Loucy (cell line): ENCODE results near the gene CTDSPL.

Experiments
- H2AFZ ChIP-seq: fragments of 200-600 bp; sonication (generic); 2 replicates; pipeline ENCODE4 v1.6.0; 2016; ENCODE audit warnings: antibody characterized with exemption, mild to moderate bottlenecking, low read length, moderate library complexity
- H3F3A ChIP-seq: fragments of 200-600 bp; 2 replicates; pipeline ENCODE4 v1.6.0; 2016; ENCODE audit warnings: antibody characterized with exemption, low read depth, mild to moderate bottlenecking
- H3K27me3 ChIP-seq: fragments of 200-600 bp; sonication (generic); 2 replicates; pipeline ENCODE4 v1.6.1; 2014; ENCODE audit warnings: low read length, mild to moderate bottlenecking; ENCODE audit not compliant: insufficient read depth, poor library complexity, severe bottlenecking
- H3K36me3 ChIP-seq: fragments of 200-600 bp; sonication (generic); 2 replicates; pipeline ENCODE4 v1.6.1; 2016; ENCODE audit warnings: low read length; ENCODE audit not compliant: insufficient read depth
- H3K4me1 ChIP-seq: fragments of 200-600 bp; sonication (generic); 2 replicates; pipeline ENCODE4 v1.5.1; 2014; ENCODE audit warnings: low read length, mild to moderate bottlenecking; ENCODE audit not compliant: insufficient read depth, poor library complexity, severe bottlenecking
- H3K4me2 ChIP-seq: fragments of 200-600 bp; sonication (generic); 2 replicates; pipeline ENCODE4 v1.6.0; 2014; ENCODE audit warnings: antibody characterized with exemption, low read length, low read depth, mild to moderate bottlenecking; ENCODE audit not compliant: poor library complexity, severe bottlenecking
- H3K4me3 ChIP-seq: fragments of 200-600 bp; sonication (generic); 2 replicates; pipeline ENCODE4 v1.5.1; 2014; ENCODE audit warnings: low read length, mild to moderate bottlenecking, mixed read lengths; ENCODE audit not compliant: poor library complexity, severe bottlenecking
- H3K79me2 ChIP-seq: fragments of 200-600 bp; sonication (generic); 2 replicates; pipeline ENCODE4 v1.6.1; 2014; ENCODE audit warnings: low read length; ENCODE audit not compliant: insufficient read depth
- H3K9ac ChIP-seq: fragments of 200-600 bp; sonication (generic); 2 replicates; pipeline ENCODE4 v1.6.0; 2014; ENCODE audit warnings: mild to moderate bottlenecking, low read depth, low read length, moderate library complexity; ENCODE audit not compliant: poor library complexity, severe bottlenecking
- H3K9me2 ChIP-seq: fragments of 200-600 bp; sonication (generic); replicated peaks from 2 replicates; pipeline ENCODE4 v1.6.1; 2016; ENCODE audit warnings: low read depth, low read length, mixed read lengths
- H3K9me3 ChIP-seq: fragments of 200-600 bp; sonication (generic); 2 replicates; pipeline ENCODE4 v1.6.1; 2014; ENCODE audit warnings: mild to moderate bottlenecking, antibody characterized with exemption, low read length, low read depth; ENCODE audit not compliant: insufficient read depth
- H4K20me1 ChIP-seq: fragments of 200-600 bp; sonication (generic); 2 replicates; pipeline ENCODE4 v1.6.0; 2014; ENCODE audit warnings: antibody characterized with exemption, low read length, mild to moderate bottlenecking; ENCODE audit not compliant: insufficient read depth, poor library complexity, severe bottlenecking
- EZH2phosphoT487 ChIP-seq: fragments of 200-600 bp; IDR thresholded peaks from 2 replicates; pipeline ENCODE4 v1.6.1; 2018; ENCODE audit warnings: antibody characterized with exemption, mild to moderate bottlenecking, moderate library complexity, borderline replicate concordance
- TF ChIP-seq, protein P1 (sequence below): fragments of 200-600 bp; sonication (generic); conservative IDR thresholded peaks from 2 replicates; pipeline ENCODE4 v1.5.1; 2014; ENCODE audit warnings: mild to moderate bottlenecking, antibody characterized with exemption, low read length

CTDSPL gene, protein sequence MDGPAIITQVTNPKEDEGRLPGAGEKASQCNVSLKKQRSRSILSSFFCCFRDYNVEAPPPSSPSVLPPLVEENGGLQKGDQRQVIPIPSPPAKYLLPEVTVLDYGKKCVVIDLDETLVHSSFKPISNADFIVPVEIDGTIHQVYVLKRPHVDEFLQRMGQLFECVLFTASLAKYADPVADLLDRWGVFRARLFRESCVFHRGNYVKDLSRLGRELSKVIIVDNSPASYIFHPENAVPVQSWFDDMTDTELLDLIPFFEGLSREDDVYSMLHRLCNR

DNA sequence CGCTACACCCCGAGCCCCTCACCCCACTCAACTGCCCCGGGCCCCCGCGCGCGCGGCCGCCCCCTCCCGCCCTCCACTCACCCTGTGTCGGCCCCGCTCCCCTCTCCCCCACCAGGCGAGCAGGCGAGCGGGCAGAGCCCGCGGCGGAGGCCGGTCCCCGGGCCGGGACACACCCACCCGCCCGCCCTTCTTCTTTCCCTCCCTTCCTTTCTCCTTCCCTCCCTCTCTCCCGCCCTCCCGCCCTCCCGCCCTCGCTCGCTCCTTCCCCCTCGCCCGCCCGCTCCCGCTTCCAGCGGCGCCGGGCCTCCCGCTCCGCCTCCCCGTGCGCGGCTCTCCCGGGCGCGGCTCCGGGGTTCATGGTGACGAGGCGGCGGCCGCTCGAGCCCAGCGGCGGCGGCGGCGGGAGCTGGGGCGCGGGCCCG lies at the start of gene CTDSPL:
CTDSPL (plus strand) TSS at position 261 of the 422 bp plus-strand sequence. CDS start 320 bp downstream, outside the sequence.
- Histone ChIP-seq H3K9me3 (no peaks in the 10 kb centered on the region), H3K79me2 (no peaks in the 10 kb centered on the region; the same call in 1 of the 2 replicates), H4K20me1 (no peaks in the 10 kb centered on the region), H3F3A (0 out of 2 replicates have a peak, but pooled peaks cover 7% of the 10 kb centered on the region), H3K36me3 (no peaks in the 10 kb centered on the region), H3K4me2 (peak within 1 kb of the TSS; percentile 93), H3K9ac (peak within 1 kb of the TSS; percentile 65), H3K9me2 (no peaks in the 10 kb centered on the region), H3K4me1 (peaks cover 17% of the 10 kb centered on the region), H2AFZ (peak within 1 kb of the TSS; percentile 86), H3K4me3 (peak within 1 kb of the TSS; percentile 84), H3K27me3 (no peaks in the 10 kb centered on the region)
- TF ChIP-seq EZH2phosphoT487 = no peak
- TF ChIP-seq, protein P1, sequence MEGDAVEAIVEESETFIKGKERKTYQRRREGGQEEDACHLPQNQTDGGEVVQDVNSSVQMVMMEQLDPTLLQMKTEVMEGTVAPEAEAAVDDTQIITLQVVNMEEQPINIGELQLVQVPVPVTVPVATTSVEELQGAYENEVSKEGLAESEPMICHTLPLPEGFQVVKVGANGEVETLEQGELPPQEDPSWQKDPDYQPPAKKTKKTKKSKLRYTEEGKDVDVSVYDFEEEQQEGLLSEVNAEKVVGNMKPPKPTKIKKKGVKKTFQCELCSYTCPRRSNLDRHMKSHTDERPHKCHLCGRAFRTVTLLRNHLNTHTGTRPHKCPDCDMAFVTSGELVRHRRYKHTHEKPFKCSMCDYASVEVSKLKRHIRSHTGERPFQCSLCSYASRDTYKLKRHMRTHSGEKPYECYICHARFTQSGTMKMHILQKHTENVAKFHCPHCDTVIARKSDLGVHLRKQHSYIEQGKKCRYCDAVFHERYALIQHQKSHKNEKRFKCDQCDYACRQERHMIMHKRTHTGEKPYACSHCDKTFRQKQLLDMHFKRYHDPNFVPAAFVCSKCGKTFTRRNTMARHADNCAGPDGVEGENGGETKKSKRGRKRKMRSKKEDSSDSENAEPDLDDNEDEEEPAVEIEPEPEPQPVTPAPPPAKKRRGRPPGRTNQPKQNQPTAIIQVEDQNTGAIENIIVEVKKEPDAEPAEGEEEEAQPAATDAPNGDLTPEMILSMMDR = no peak

GRCh38 chr3:37812499-37812896 lies 49.2 kb upstream of the CTDSPL start:
- H3K4me2 ChIP-seq = no peak overlapping the region

GRCh38 chr3:37813403-37813802 lies 48.3 kb upstream of the CTDSPL start:
- H3K4me1 ChIP-seq = no peaks in the 10 kb centered on the region
- H3K79me2 ChIP-seq = no peaks in the 10 kb centered on the region
- TF ChIP-seq, protein P1 = no peak
- TF ChIP-seq EZH2phosphoT487 = no peak
- H3K4me3 ChIP-seq = no peak overlapping the region
- H3K4me2 ChIP-seq = no peak overlapping the region
- H3K9me3 ChIP-seq = no peaks in the 10 kb centered on the region
- H3K9ac ChIP-seq = no peak overlapping the region
- H3K36me3 ChIP-seq = no peaks in the 10 kb centered on the region
- H3F3A ChIP-seq = no peaks in the 10 kb centered on the region
- no peaks in the 10 kb centered on the region for H3K27me3 ChIP-seq
- H3K9me2 ChIP-seq = no peaks in the 10 kb centered on the region
- no peak overlapping the region for H2AFZ ChIP-seq
- no peaks in the 10 kb centered on the region for H4K20me1 ChIP-seq

More at GRCh38 chr3:37812499-37812896, 49.2 kb upstream of the CTDSPL start:
- H3K4me1 ChIP-seq = no peaks in the 10 kb centered on the region
- H3K9me3 ChIP-seq = no peaks in the 10 kb centered on the region
- no peaks in the 10 kb centered on the region for H3F3A ChIP-seq
- no peaks in the 10 kb centered on the region for H4K20me1 ChIP-seq
- no peaks in the 10 kb centered on the region for H3K9me2 ChIP-seq
- H3K36me3 ChIP-seq = no peaks in the 10 kb centered on the region
- no peak overlapping the region for H3K4me3 ChIP-seq
- H2AFZ ChIP-seq = no peak overlapping the region
- H3K27me3 ChIP-seq = no peaks in the 10 kb centered on the region
- no peak overlapping the region for H3K9ac ChIP-seq
- H3K79me2 ChIP-seq = no peaks in the 10 kb centered on the region
- TF ChIP-seq EZH2phosphoT487 = no peak
- TF ChIP-seq, protein P1 = no peak
